Hepatocyte (in vitro differentiated cells): Measurements from ENCODE around the gene CABP1.
"Not testable (repeated sequence)": the region's sequence is repeated elsewhere in the genome, so short reads cannot be mapped to it uniquely, and the experiment has no call there.

Source experiments
- EZH2 ChIP-seq: fragments of 200-600 bp; sonication (generic); IDR thresholded peaks from 2 replicates; pipeline ENCODE4 v1.6.1; 2016; ENCODE audit warnings: antibody characterized with exemption, mild to moderate bottlenecking, borderline replicate concordance
- EZH2phosphoT487 ChIP-seq: fragments of 200-600 bp; sonication (generic); IDR thresholded peaks from one replicate; pipeline ENCODE4 v1.6.1; 2018; ENCODE audit warnings: antibody characterized with exemption, mild to moderate bottlenecking, low read depth, moderate library complexity; ENCODE audit not compliant: unreplicated experiment, severe bottlenecking
- TF ChIP-seq, protein P1 (sequence below): fragments of 200-600 bp; sonication (generic); IDR thresholded peaks from 2 replicates; pipeline ENCODE4 v1.5.1; 2016; ENCODE audit warnings: antibody characterized with exemption, mild to moderate bottlenecking; ENCODE audit not compliant: poor library complexity

DNA sequence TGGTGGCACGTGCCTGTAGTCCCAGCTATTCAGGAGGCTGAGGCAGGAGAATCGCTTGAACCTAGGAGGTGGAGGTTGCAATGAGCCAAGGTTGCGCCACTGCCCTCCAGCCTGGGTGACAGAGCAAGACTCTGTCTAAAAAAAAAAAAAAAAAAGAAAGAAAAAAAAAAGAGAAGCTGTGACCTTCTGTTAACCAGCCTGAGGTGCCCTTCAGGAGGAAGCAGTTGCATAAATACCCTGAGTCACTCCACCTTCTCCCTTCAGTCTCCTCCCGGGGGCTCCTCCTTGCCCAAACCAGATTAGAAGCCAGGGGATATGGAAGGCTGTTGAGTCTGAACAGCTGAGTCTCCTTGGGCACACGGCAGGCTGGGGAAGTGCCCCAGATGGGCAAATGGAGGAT lies 38.0 kb upstream of the CABP1 start:
- TF ChIP-seq, protein P1, sequence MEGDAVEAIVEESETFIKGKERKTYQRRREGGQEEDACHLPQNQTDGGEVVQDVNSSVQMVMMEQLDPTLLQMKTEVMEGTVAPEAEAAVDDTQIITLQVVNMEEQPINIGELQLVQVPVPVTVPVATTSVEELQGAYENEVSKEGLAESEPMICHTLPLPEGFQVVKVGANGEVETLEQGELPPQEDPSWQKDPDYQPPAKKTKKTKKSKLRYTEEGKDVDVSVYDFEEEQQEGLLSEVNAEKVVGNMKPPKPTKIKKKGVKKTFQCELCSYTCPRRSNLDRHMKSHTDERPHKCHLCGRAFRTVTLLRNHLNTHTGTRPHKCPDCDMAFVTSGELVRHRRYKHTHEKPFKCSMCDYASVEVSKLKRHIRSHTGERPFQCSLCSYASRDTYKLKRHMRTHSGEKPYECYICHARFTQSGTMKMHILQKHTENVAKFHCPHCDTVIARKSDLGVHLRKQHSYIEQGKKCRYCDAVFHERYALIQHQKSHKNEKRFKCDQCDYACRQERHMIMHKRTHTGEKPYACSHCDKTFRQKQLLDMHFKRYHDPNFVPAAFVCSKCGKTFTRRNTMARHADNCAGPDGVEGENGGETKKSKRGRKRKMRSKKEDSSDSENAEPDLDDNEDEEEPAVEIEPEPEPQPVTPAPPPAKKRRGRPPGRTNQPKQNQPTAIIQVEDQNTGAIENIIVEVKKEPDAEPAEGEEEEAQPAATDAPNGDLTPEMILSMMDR = not testable (repeated sequence)
- TF ChIP-seq EZH2phosphoT487, EZH2: not testable (repeated sequence)
